ENCODE measurements around the gene SRCAP.
A peak's percentile ranks its signal among the peaks of the same experiment; 100 is the strongest.

Gene SRCAP

GRCh38 chr16:30777591-30778297 lies 78.8 kb downstream of the SRCAP start:
- no peak for DNase-seq
- Mint-ChIP-seq H3K36me3 (ENCODE audit: insufficient read depth) (peaks cover 18% of the 10 kb centered on the region), H3K27me3 (peaks cover 6 to 12% of the 10 kb centered on the region in 2 donors), H3K4me1 (ENCODE audit: low read depth in 2 of 2) (peaks cover 15 to 30% of the 10 kb centered on the region in 2 donors), H3K27ac (peak overlapping the region in 1 of 2 donors; percentile 15), H3K4me3 (peak overlapping the region in 1 of 2 donors; percentile 61), H3K9me3 (no peaks in the 10 kb centered on the region)
- ATAC-seq (replicated peaks): no peak

- Mint-ChIP-seq H3K4me1 (ENCODE audit: low read depth in 2 of 2) (peaks cover 9 to 26% of the 10 kb centered on the region in 2 donors), H3K27ac (no peak overlapping the region), H3K4me3 (no peak overlapping the region), H3K36me3 (ENCODE audit: insufficient read depth) (peaks cover 10% of the 10 kb centered on the region), H3K27me3 (peaks cover 6 to 12% of the 10 kb centered on the region in 2 donors), H3K9me3 (no peaks in the 10 kb centered on the region)
- no peak for DNase-seq
- no peak for ATAC-seq (replicated peaks)
Measured at GRCh38 chr16:30778549-30779244, 79.7 kb downstream of the SRCAP start.

- no peak overlapping the region for H3K27ac Mint-ChIP-seq
- ATAC-seq (replicated peaks) (no peak), DNase-seq (no peak)
Measured at GRCh38 chr16:30779596-30779995, 80.6 kb downstream of the SRCAP start.

GRCh38 chr16:30780021-30780420 lies 81.0 kb downstream of the SRCAP start:
- Mint-ChIP-seq H3K4me3 (no peak overlapping the region), H3K36me3 (ENCODE audit: insufficient read depth) (peaks cover 3% of the 10 kb centered on the region), H3K9me3 (no peaks in the 10 kb centered on the region), H3K4me1 (ENCODE audit: low read depth in 2 of 2) (peaks cover 9 to 18% of the 10 kb centered on the region in 2 donors), H3K27me3 (peaks cover 6 to 15% of the 10 kb centered on the region in 2 donors), H3K27ac (no peak overlapping the region)
- DNase-seq: no peak
- no peak for ATAC-seq (replicated peaks)

More at GRCh38 chr16:30779596-30779995, 80.6 kb downstream of the SRCAP start:
- Mint-ChIP-seq H3K4me3 (no peak overlapping the region), H3K9me3 (no peaks in the 10 kb centered on the region), H3K4me1 (ENCODE audit: low read depth in 2 of 2) (peaks cover 9 to 23% of the 10 kb centered on the region in 2 donors), H3K27me3 (peaks cover 6 to 12% of the 10 kb centered on the region in 2 donors), H3K36me3 (ENCODE audit: insufficient read depth) (peaks cover 8% of the 10 kb centered on the region)

- no peaks in the 10 kb centered on the region for H3K9me3 Mint-ChIP-seq
- no peak for DNase-seq
- no peak overlapping the region for H3K27ac Mint-ChIP-seq
- H3K4me1 Mint-ChIP-seq (ENCODE audit: low read depth in 2 of 2): peaks cover 9 to 13% of the 10 kb centered on the region in 2 donors
- peaks cover 6 to 20% of the 10 kb centered on the region in 2 donors for H3K27me3 Mint-ChIP-seq
- H3K4me3 Mint-ChIP-seq: no peak overlapping the region
- peaks cover 3% of the 10 kb centered on the region for H3K36me3 Mint-ChIP-seq (ENCODE audit: insufficient read depth)
- ATAC-seq (replicated peaks): no peak
Measured at GRCh38 chr16:30780549-30780948, 81.6 kb downstream of the SRCAP start.

GRCh38 chr16:30782486-30783279 lies 83.7 kb downstream of the SRCAP start:
- ATAC-seq (replicated peaks) (no peak), DNase-seq (no peak)
- Mint-ChIP-seq H3K27ac (no peak overlapping the region), H3K4me1 (ENCODE audit: low read depth in 2 of 2) (peaks cover 5 to 8% of the 10 kb centered on the region in 2 donors), H3K4me3 (no peak overlapping the region), H3K9me3 (no peaks in the 10 kb centered on the region), H3K27me3 (peaks cover 7 to 9% of the 10 kb centered on the region in 2 donors), H3K36me3 (ENCODE audit: insufficient read depth) (peaks cover 3% of the 10 kb centered on the region)

GRCh38 chr16:30783280-30784109 lies 84.5 kb downstream of the SRCAP start:
- Mint-ChIP-seq H3K27ac (no peak overlapping the region), H3K27me3 (peaks cover 14 to 17% of the 10 kb centered on the region in 2 donors), H3K36me3 (ENCODE audit: insufficient read depth) (peaks cover under 1% of the 10 kb centered on the region), H3K4me3 (no peak overlapping the region), H3K4me1 (ENCODE audit: low read depth in 2 of 2) (peaks cover 5 to 8% of the 10 kb centered on the region in 2 donors), H3K9me3 (no peaks in the 10 kb centered on the region)
- DNase-seq: no peak
- ATAC-seq (replicated peaks): no peak

GRCh38 chr16:30784215-30784614 lies 85.2 kb downstream of the SRCAP start:
- peaks cover 14 to 20% of the 10 kb centered on the region in 2 donors for H3K27me3 Mint-ChIP-seq
- ATAC-seq (replicated peaks): no peak
- H3K4me3 Mint-ChIP-seq: no peak overlapping the region
- H3K4me1 Mint-ChIP-seq (ENCODE audit: low read depth in 2 of 2): peaks cover 5 to 8% of the 10 kb centered on the region in 2 donors
- no peak overlapping the region for H3K27ac Mint-ChIP-seq
- H3K36me3 Mint-ChIP-seq (ENCODE audit: insufficient read depth): no peaks in the 10 kb centered on the region
- DNase-seq: no peak
- H3K9me3 Mint-ChIP-seq: no peaks in the 10 kb centered on the region

GRCh38 chr16:30785126-30786106 lies 86.4 kb downstream of the SRCAP start:
- Mint-ChIP-seq H3K4me3 (peak overlapping the region; percentile 83 to 88), H3K27ac (no peak overlapping the region), H3K27me3 (peaks cover 14 to 20% of the 10 kb centered on the region in 2 donors), H3K9me3 (no peaks in the 10 kb centered on the region), H3K36me3 (ENCODE audit: insufficient read depth) (no peaks in the 10 kb centered on the region), H3K4me1 (ENCODE audit: low read depth in 2 of 2) (peaks cover 5 to 8% of the 10 kb centered on the region in 2 donors)
- ATAC-seq (replicated peaks) (no peak), DNase-seq (no peak)

GRCh38 chr16:30786115-30786935 lies 87.4 kb downstream of the SRCAP start:
- ATAC-seq (replicated peaks): peak; percentile 54
- H3K4me1 Mint-ChIP-seq (ENCODE audit: low read depth in 2 of 2): peaks cover 5 to 8% of the 10 kb centered on the region in 2 donors
- H3K4me3 Mint-ChIP-seq: peak overlapping the region; percentile 83 to 88
- no peak for DNase-seq
- no peaks in the 10 kb centered on the region for H3K9me3 Mint-ChIP-seq
- no peaks in the 10 kb centered on the region for H3K36me3 Mint-ChIP-seq (ENCODE audit: insufficient read depth)
- H3K27ac Mint-ChIP-seq: no peak overlapping the region
- peaks cover 14 to 20% of the 10 kb centered on the region in 2 donors for H3K27me3 Mint-ChIP-seq

- no peak for DNase-seq
- H3K27me3 Mint-ChIP-seq: peaks cover 14 to 20% of the 10 kb centered on the region in 2 donors
- peak within 1 kb of the TSS; percentile 55 to 83 for H3K27ac Mint-ChIP-seq
- no peaks in the 10 kb centered on the region for H3K9me3 Mint-ChIP-seq
- peak; percentile 43 for ATAC-seq (replicated peaks)
- H3K4me3 Mint-ChIP-seq: peak within 1 kb of the TSS; percentile 83 to 88
- H3K36me3 Mint-ChIP-seq (ENCODE audit: insufficient read depth): no peaks in the 10 kb centered on the region
- peaks cover 5 to 8% of the 10 kb centered on the region in 2 donors for H3K4me1 Mint-ChIP-seq (ENCODE audit: low read depth in 2 of 2)
Measured at GRCh38 chr16:30786936-30787612, 88.1 kb downstream of the SRCAP start, which contains the start of gene ZNF629. ZNF629 (minus strand) TSS chr16:30787205; CDS start chr16:30784482, 2,723 bp downstream.

All from effector memory CD8-positive, alpha-beta T cell (primary cell).